T-helper 1 cell (primary cell): ENCODE measurements around the gene DPRX.
"Not testable (repeated sequence)": the region's sequence is repeated elsewhere in the genome, so short reads cannot be mapped to it uniquely, and the experiment has no call there.

Source experiments
- DNase-seq, 5 donors: peaks; one replicate each; pipeline ENCODE4 v3.0.0-alpha.2; 2012 to 2020

Gene DPRX

DNA sequence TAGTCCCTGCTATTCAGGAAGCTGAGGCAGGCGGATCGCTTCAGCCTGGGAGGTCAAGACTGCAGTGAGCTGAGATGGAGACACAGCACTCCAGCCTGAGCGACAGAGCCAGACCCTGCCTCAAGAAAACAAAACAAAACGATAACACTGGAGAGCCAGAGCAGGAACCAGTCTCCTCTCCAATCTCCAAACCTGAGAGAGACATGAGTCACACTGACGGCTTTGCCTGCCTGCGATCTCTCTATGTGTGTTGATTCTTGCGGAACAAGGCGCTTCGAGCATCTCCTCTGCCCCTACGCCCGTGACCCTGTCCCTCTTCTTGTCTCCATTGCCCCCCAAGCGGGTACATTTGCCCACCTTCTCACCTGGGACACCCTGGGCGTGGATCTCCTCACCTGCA lies 15.6 kb downstream of the DPRX start:
- DNase-seq = no peak

- DNase-seq = no peak
These were observed 16.0 kb downstream of the DPRX start for GRCh38 chr19:53647792-53648191.

DNA sequence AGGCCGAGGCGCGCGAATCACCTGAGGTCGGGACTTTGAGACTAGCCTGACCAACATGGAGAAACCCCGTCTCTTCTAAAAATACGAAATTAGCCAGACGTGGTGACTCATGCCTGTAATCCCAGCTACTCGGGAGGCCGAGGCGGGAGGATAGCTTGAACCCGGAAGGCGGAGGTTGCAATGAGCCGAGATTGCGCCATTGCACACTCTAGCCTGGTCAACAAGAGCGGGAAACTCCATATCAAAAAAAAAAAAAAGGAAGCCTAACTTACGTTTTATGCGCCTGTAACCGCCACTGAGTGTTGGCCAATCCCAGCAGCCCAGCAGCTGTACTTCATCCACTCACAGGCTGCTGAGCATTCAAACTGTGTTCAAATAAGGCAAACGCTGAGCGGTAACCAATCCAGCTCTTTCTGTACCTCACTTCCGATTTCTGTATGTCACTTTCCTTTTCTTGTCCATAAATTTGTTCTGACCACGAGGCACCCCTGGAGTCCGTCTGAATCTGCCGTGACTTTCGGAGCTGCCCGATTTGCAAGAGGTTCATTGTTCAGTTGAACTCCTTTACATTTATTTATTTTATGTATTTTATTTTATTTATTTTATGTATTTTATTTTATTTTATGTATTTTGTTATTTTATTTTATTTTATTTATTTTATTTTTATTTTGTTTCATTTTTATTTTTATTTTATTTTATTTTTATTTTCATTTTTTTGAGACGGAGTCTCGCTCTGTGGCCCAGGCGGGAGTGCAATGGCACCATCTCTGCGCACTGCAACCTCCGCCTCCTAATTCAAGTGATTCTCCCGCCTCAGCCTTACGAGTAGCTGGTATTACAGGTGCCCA lies 18.2 kb downstream of the DPRX start:
- DNase-seq = no peak

DNA sequence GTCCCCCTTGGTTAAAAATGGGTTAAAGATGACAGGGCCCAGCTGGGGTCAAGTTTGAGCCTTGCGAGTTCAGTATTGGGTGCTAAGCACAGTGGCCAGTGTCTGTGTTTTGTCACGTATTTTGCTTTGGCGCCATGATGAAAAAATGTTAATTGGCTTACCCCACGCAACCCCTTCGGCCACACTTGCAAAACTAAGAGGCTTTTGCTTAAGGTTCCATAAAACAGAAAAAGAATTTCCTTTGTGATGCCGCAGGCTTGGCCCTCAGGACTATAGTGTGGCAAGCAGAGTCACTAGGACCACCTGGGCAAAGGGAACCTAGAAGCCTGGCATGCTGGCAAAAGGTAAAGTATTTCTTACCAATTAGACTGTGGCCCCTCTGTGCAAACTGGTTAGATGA lies 20.7 kb downstream of the DPRX start:
- DNase-seq = no peak

DNA sequence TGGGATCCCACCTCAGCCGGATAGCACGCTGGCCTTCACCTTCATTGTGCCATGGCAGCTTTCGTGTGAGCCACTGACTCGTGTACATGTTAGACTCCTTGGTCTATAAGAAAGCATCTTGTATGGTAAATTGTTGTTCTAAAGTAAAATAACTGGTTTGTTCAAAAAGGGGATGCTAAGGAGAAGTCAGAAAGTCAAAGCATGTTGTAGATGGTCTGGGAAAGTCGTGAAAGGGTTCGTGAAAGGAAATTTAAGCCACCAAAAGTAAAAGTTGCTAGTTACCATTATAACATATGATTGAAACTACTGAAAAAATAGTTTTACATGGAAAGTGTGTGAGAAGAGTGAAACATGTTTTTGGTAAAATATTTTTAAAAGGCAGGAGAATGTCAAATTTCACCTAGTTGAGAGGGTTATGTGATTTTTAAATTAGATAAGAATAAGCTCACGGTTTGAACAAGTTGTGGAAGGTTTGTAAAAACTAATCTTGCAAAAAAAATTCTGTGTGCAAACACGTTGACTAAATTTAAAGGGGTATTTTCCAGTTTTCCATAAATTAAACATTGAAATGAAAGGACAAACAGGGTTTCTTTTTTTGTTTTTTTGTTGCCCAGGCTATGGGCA lies 23.4 kb downstream of the DPRX start:
- no peak for DNase-seq

- DNase-seq = no peak
These were observed 25.5 kb downstream of the DPRX start for GRCh38 chr19:53657330-53657729.

DNA sequence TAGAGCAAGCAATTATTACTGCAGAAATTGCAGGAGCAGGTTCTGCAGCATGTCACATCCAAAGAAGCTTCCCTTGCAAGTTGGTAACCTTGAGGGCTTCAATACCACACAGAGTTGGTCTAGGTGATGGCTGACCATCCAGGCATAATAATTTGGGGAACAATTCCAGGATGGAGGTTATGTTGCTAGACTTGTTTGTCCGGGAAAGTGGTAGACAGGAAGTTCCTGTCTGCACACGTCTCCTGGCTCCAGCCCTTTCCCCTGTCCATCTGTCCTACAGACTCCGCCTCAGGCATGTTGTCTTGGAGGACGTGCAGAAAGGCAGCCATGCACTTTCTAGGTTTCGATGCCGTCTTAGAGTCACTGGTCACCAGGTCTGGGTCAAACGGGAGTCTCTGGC lies 26.0 kb downstream of the DPRX start:
- DNase-seq = no peak

- DNase-seq = no peak
These were observed 27.5 kb downstream of the DPRX start for GRCh38 chr19:53659292-53659691.

GRCh38 chr19:53660584-53660983 lies 28.8 kb downstream of the DPRX start:
- no peak for DNase-seq

DNA sequence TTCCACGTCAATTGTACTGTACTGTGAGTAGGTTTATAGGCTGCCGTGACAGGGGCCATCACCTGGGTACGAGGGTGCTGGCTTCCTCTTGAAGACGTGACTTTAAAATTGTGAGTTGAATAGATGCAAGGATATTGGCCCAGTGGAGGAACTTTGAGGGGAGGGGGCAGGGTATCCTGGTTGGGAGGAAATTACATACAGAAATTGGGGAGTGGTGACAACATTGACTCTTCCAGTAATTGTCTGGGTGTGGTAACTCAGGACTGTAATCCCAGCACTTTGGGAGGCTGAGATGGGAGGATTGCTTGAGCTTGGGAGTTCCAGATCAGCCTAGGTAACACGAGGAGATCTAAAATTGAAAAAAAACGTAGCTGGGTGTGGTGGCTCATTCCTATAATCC lies 30.4 kb downstream of the DPRX start:
- DNase-seq = no peak

DNA sequence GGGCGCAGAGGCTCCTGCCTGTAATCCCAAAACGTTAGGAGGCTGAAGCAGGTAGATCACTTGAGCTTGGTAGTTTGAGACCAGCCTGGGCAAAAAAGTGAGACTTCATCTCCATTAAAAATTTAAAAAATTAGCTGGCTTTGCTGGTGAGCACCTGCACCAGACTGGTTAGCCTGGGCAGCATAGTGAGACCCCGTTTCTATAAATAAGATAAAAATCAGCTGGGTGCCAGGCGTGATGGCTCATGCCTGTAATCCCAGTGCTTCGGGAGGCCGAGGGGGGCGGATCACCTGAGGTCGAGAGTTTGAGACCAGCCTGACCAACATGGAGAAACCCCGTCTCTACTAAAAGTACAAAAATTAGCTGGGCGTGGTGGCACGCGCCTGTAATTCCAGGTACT lies 32.4 kb downstream of the DPRX start:
- no peak for DNase-seq

DNA sequence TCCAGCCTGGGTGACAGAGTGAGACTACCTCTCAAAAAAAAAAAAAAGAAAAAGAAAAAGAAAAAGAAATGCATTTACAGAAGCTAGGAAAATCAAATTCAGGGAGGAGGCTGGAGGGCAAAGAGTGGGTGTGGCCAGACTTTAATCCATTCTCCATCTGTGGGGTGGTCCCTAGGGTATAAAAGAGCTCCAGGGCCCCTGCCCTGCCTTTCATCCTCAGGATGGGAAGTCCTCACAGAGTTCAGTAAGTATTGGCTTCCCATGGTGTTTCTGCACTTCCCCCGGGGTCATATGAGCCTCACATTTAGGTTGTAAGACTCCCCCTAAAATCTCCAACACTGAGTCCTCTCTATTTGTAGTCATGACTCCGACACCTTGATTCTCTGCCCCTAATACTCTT lies 33.0 kb downstream of the DPRX start:
- no peak for DNase-seq

DNA sequence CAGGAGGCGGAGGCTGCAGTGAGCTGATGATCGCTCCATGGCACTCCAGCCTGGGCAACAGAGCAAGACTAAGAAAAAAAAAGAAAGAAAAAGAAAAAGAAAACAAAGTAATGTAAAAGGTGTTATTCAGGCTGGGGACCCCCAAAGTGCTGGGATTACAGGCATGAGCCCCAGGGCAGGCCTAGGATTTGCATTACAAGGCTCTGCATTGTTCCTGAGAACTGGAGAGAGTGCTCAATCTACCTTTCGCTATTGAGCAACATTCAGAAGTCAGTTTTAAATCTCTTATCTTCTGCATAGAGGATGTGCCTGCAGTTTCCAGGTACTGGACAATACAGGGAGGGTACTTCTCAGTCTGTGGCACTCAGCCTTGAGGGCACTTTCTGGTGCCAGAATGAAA lies 34.5 kb downstream of the DPRX start:
- not testable (repeated sequence) for DNase-seq

DNA sequence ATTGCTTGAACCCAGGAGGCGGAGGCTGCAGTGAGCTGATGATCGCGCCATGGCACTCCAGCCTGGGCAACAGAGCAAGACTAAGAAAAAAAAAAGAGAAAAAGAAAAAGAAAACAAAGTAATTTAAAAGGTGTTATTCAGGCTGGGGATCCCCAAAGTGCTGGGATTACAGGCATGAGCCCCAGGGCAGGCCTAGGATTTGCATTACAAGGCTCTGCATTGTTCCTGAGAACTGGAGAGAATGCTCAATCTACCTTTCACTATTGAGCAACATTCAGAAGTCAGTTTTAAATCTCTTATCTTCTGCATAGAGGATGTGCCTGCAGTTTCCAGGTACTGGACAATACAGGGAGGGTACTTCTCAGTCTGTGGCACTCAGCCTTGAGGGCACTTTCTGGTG lies 37.0 kb downstream of the DPRX start:
- not testable (repeated sequence) for DNase-seq

DNA sequence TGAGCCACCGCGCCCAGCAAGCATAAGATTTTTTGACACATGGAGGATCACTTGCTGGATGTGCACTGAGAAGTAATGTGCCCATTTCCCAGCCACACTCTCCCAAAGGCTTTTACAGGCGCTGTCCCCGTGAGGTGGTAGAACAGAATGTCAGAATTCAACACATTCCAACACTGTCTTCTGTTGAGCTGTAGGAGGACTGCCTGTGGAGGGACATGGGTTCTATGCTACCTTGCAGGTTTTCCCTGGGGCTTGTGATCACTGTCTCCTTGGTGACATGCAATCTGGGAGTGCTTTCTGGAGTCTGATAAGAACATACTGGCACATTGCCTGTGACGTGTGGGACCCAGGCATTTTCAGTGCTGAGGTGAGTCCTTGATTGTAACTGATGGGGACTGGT lies 38.5 kb downstream of the DPRX start:
- DNase-seq = no peak

- no peak for DNase-seq
These were observed 39.9 kb downstream of the DPRX start for GRCh38 chr19:53671663-53672062.
